Neural progenitor cell (in vitro differentiated cells): Measurements from ENCODE around the gene TBX6. TPM values are rescaled to one million over a fixed set of nuclear protein-coding genes. Genes with fewer than 3 reads are reported as not detected.

ENCODE experiments used
- DNase-seq: peaks from one replicate; pipeline ENCODE4 v3.0.0-alpha.2; 2016; ENCODE audit warnings: low spot score
- H2AFZ ChIP-seq: fragments of 200-600 bp; sonication (generic); replicated peaks from 2 replicates; pipeline ENCODE4 v1.6.1; 2016; ENCODE audit warnings: antibody characterized with exemption
- H3F3A ChIP-seq: fragments of 200-600 bp; sonication (generic); 2 replicates; pipeline ENCODE4 v1.6.1; 2016; ENCODE audit warnings: antibody characterized with exemption, low read depth
- H3K27ac ChIP-seq: fragments of 200-600 bp; sonication (generic); 2 replicates; pipeline ENCODE4 v1.5.1; 2016; ENCODE audit warnings: mild to moderate bottlenecking
- H3K27me3 ChIP-seq: fragments of 200-600 bp; sonication (generic); 2 replicates; pipeline ENCODE4 v1.6.1; 2016; ENCODE audit warnings: mild to moderate bottlenecking, moderate library complexity
- H3K36me3 ChIP-seq: fragments of 200-600 bp; sonication (generic); 2 replicates; pipeline ENCODE4 v1.5.1; 2016
- H3K4me1 ChIP-seq: fragments of 200-600 bp; sonication (generic); 2 replicates; pipeline ENCODE4 v1.6.1; 2016; ENCODE audit warnings: mixed run types
- H3K4me2 ChIP-seq: fragments of 200-600 bp; sonication (generic); 2 replicates; pipeline ENCODE4 v1.6.1; 2016
- H3K4me3 ChIP-seq: fragments of 200-600 bp; sonication (generic); 2 replicates; pipeline ENCODE4 v1.5.1; 2016
- H3K79me2 ChIP-seq: fragments of 200-600 bp; sonication (generic); 2 replicates; pipeline ENCODE4 v1.6.1; 2016; ENCODE audit warnings: low read depth
- H3K9ac ChIP-seq: fragments of 200-600 bp; sonication (generic); 2 replicates; pipeline ENCODE4 v1.6.1; 2016
- H3K9me3 ChIP-seq: fragments of 200-600 bp; sonication (generic); 2 replicates; pipeline ENCODE4 v1.5.1; 2016; ENCODE audit warnings: low read depth
- H4K20me1 ChIP-seq: fragments of 200-600 bp; sonication (generic); 2 replicates; pipeline ENCODE4 v1.6.1; 2016; ENCODE audit warnings: low read depth
- H3K27ac Mint-ChIP-seq: 3 replicates; pipeline ENCODE4 v1.8.0; 2021; ENCODE audit warnings: mixed read lengths
- H3K27me3 Mint-ChIP-seq: 2 replicates; pipeline ENCODE4 v1.8.0; 2022; ENCODE audit warnings: low read depth, mild to moderate bottlenecking, inconsistent platforms, moderate library complexity, mixed read lengths; ENCODE audit not compliant: insufficient read depth
- H3K36me3 Mint-ChIP-seq: 3 replicates; pipeline ENCODE4 v1.8.0; 2021; ENCODE audit warnings: mixed read lengths
- H3K4me1 Mint-ChIP-seq: 3 replicates; pipeline ENCODE4 v1.8.0; 2021; ENCODE audit warnings: mixed read lengths
- H3K4me3 Mint-ChIP-seq: 3 replicates; pipeline ENCODE4 v1.8.0; 2021; ENCODE audit warnings: mild to moderate bottlenecking, moderate library complexity, mixed read lengths
- H3K9me3 Mint-ChIP-seq: 3 replicates; pipeline ENCODE4 v1.8.0; 2020; ENCODE audit warnings: mixed read lengths
- EZH2 ChIP-seq: fragments of 200-600 bp; sonication (generic); IDR thresholded peaks from 2 replicates; pipeline ENCODE4 v1.6.1; 2017; ENCODE audit warnings: antibody characterized with exemption, mild to moderate bottlenecking, moderate library complexity
- EZH2phosphoT487 ChIP-seq: fragments of 200-600 bp; sonication (generic); IDR thresholded peaks from 2 replicates; pipeline ENCODE4 v1.6.1; 2017; ENCODE audit warnings: antibody characterized with exemption
- total RNA-seq: library from RNA; depleted of rRNA; stranded (reverse); fragments of >200 nt; gene quantifications from 2 replicates; pipeline ENCODE4 v1.2.3, GENCODE V29; 2015; ENCODE audit warnings: low replicate concordance
- TF ChIP-seq, protein P1 (sequence below): fragments of 200-600 bp; sonication (generic); IDR thresholded peaks from 2 replicates; pipeline ENCODE4 v1.5.1; 2017; ENCODE audit warnings: antibody characterized with exemption, mild to moderate bottlenecking

TBX6 gene
- total RNA-seq, 1 donor from 2014 or later, result 0.39 TPM

DNA sequence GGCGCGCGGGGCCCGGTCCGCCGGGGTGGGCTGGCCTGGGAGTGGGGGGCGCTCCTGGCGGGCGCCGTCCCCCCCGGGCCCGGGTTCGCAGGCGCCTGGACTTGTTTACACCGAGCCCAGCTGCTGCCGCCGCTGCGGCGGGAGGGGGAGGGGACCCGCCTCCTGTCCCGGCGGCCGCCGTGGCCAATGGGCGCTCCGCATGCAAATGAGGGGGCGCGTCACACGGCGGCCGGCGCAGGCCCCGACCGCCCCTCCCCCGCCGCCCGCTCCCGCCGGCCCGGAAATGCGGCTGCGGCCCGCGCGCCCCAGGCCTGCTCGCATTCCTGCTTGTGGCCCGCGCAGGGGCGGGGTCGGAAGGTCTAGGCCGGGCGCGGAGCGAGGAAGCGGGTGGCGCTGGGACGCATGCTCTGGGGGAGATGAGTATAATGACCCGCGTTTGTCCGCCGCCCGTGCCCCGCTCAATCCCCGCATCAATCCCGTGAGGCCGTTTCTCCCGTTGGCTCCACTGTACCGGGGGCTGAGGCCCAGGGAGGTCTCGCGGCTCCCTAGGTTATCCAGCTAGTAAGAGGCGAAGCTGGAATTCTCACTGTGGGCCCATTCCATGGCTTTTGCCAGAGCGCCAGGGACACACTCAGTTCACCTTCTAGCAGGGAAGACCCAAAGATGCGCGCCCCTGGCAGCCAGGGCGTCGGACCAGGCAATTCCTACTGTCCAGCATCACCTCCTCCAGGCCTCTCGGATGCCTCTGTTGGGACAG, 4.6 kb upstream of the TBX6 start, which contains the start of gene YPEL3:
TSS of gene YPEL3 (minus strand) at position 109 of the 757 bp plus-strand sequence. CDS start 731 bp downstream, outside the sequence.
- H3K27me3 ChIP-seq, result no peaks in the 10 kb centered on the region
- TF ChIP-seq EZH2phosphoT487 (no peak), EZH2 (no peak)
- TF ChIP-seq, protein P1, sequence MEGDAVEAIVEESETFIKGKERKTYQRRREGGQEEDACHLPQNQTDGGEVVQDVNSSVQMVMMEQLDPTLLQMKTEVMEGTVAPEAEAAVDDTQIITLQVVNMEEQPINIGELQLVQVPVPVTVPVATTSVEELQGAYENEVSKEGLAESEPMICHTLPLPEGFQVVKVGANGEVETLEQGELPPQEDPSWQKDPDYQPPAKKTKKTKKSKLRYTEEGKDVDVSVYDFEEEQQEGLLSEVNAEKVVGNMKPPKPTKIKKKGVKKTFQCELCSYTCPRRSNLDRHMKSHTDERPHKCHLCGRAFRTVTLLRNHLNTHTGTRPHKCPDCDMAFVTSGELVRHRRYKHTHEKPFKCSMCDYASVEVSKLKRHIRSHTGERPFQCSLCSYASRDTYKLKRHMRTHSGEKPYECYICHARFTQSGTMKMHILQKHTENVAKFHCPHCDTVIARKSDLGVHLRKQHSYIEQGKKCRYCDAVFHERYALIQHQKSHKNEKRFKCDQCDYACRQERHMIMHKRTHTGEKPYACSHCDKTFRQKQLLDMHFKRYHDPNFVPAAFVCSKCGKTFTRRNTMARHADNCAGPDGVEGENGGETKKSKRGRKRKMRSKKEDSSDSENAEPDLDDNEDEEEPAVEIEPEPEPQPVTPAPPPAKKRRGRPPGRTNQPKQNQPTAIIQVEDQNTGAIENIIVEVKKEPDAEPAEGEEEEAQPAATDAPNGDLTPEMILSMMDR, result no peak
- H3K9ac ChIP-seq, result peak within 1 kb of the TSS; percentile 83
- H3K36me3 Mint-ChIP-seq, result peaks cover 17% of the 10 kb centered on the region
- peaks cover 20% of the 10 kb centered on the region for H3K9me3 Mint-ChIP-seq
- H3K27ac Mint-ChIP-seq, result peak within 1 kb of the TSS; percentile 83
- peak within 1 kb of the TSS; percentile 99 for H3K27ac ChIP-seq
- peak within 1 kb of the TSS; percentile 83 for H3K4me3 ChIP-seq
- peaks cover 39% of the 10 kb centered on the region for H3F3A ChIP-seq
- H3K9me3 ChIP-seq, result no peaks in the 10 kb centered on the region
- H4K20me1 ChIP-seq, result peaks cover 42% of the 10 kb centered on the region
- H3K79me2 ChIP-seq, result peaks cover 45% of the 10 kb centered on the region
- H3K27me3 Mint-ChIP-seq, result peaks cover 3% of the 10 kb centered on the region
- H3K4me3 Mint-ChIP-seq, result peak within 1 kb of the TSS; percentile 87
- peak within 1 kb of the TSS; percentile 97 for H3K4me2 ChIP-seq
- H3K4me1 Mint-ChIP-seq, result peaks cover 39% of the 10 kb centered on the region
- peaks cover 7% of the 10 kb centered on the region for H3K36me3 ChIP-seq
- peak within 1 kb of the TSS; percentile 38 for H2AFZ ChIP-seq
- peak; percentile 99 for DNase-seq
- peaks cover 34% of the 10 kb centered on the region for H3K4me1 ChIP-seq

DNA sequence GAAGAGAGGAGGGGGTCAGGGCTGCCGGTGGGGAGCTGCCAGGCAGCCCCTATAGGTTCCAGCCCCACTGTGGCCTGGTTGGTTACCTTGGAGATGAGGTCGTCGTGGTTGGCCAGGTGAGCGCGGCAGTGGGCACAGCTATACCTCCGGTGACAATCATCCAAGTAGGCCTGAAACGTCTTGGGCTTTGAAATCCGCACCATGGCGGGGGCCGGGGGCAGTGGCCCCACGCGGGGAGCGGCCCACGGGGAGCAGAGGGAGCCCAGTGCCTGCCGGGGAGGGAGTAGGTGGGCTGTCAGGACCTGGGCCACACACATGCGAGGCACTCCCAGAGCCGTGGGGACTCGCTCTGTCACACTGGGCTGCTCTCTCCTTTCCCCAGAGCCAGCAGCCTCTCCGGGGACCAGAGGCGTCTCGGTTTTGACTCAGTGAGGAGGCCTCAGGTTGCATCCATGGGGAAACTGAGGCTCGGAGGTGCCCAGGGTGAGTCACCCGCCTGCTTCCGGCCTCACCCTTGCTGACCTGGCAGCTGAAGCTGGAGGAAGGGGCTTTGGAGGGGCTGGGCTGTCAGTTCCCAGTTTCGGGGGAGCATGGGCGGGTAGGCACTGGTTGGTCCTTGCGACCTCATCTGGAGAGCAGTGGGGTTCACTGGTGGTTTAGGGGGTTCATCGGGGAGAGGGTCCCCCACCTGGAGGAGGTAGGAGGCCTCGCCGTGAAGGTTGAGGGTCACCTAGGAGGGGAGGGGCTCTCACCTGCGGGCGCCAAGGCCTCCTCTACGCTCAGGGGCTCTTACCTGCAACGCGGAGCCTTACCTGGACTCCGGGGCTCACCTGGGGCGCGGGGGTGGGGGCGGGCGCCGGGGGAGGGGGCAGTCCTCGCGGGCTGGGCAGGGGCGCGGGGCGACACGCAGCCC, 3.7 kb upstream of the TBX6 start:
- Mint-ChIP-seq H3K27ac (no peak overlapping the region), H3K4me3 (peak overlapping the region; percentile 87), H3K4me1 (peaks cover 41% of the 10 kb centered on the region), H3K36me3 (peaks cover 17% of the 10 kb centered on the region), H3K9me3 (peaks cover 20% of the 10 kb centered on the region), H3K27me3 (peaks cover 3% of the 10 kb centered on the region)
- H3K27ac ChIP-seq, result no peak overlapping the region
- peaks cover 39% of the 10 kb centered on the region for H3F3A ChIP-seq
- H3K9ac ChIP-seq, result no peak overlapping the region
- peaks cover 4% of the 10 kb centered on the region for H3K36me3 ChIP-seq
- H2AFZ ChIP-seq, result no peak overlapping the region
- DNase-seq, result peak; percentile 13
- peaks cover 34% of the 10 kb centered on the region for H4K20me1 ChIP-seq
- H3K4me2 ChIP-seq, result peak overlapping the region; percentile 76
- peaks cover 33% of the 10 kb centered on the region for H3K4me1 ChIP-seq
- peak overlapping the region; percentile 83 for H3K4me3 ChIP-seq
- H3K9me3 ChIP-seq, result no peaks in the 10 kb centered on the region
- TF ChIP-seq EZH2 (no peak), EZH2phosphoT487 (no peak)
- TF ChIP-seq, protein P1, result no peak
- H3K79me2 ChIP-seq, result peaks cover 37% of the 10 kb centered on the region
- no peaks in the 10 kb centered on the region for H3K27me3 ChIP-seq

DNA sequence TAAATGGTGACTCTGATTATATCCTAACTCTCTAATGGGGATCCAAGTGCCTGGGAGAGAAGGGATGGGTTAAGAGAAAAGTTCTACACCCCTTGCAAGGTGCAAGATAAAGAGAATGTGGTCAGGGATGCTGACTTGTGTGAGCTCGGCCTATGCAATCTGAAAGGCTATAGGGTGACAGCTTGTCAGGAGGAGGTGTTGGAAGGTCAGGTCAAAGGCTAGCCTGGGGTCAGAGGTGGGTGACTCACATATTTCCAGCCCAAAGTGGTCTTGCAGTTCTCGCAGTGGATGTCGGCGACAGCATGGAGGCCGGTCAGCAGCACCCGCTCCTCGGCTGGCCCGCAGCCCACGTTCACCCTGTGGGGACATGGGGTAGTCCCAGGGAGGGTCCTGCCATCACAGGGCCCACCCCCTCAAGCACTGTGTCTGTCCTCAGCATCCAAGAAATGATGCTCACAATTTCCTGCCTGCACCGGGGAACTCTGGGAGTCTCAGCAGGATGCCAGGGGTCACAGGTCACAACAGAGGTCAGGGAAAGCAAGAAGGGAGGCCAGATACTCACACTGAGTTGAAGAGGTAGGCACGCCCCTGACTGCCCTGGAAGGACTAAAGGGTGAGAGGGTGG, 2.9 kb upstream of the TBX6 start:
- Mint-ChIP-seq H3K27ac (no peak overlapping the region), H3K9me3 (peaks cover 20% of the 10 kb centered on the region), H3K27me3 (peaks cover 3% of the 10 kb centered on the region), H3K36me3 (peaks cover 17% of the 10 kb centered on the region), H3K4me1 (peaks cover 46% of the 10 kb centered on the region), H3K4me3 (peak overlapping the region; percentile 87)
- TF ChIP-seq, protein P1, result no peak
- TF ChIP-seq EZH2phosphoT487, result no peak
- TF ChIP-seq EZH2, result no peak
- no peaks in the 10 kb centered on the region for H3K27me3 ChIP-seq
- peaks cover 25% of the 10 kb centered on the region for H3K4me1 ChIP-seq
- H3K79me2 ChIP-seq, result peaks cover 29% of the 10 kb centered on the region
- H2AFZ ChIP-seq, result no peak overlapping the region
- H3K36me3 ChIP-seq, result no peaks in the 10 kb centered on the region
- no peak overlapping the region for H3K27ac ChIP-seq
- H3F3A ChIP-seq, result peaks cover 39% of the 10 kb centered on the region
- peak; percentile 12 for DNase-seq
- H3K9ac ChIP-seq, result no peak overlapping the region
- no peaks in the 10 kb centered on the region for H3K9me3 ChIP-seq
- peaks cover 26% of the 10 kb centered on the region for H4K20me1 ChIP-seq
- H3K4me3 ChIP-seq, result no peak overlapping the region
- H3K4me2 ChIP-seq, result peak overlapping the region; percentile 76
